DND-41 (cell line): ENCODE data around the gene AKT3.

Experiments
- CTCF ChIP-seq: IDR thresholded peaks from 2 replicates; pipeline ENCODE4 v1.5.1; 2012; ENCODE audit warnings: borderline replicate concordance, low read length, moderate library complexity, mild to moderate bottlenecking; ENCODE audit not compliant: poor library complexity, severe bottlenecking; ENCODE audit errors: extremely low read depth
- EZH2 ChIP-seq: IDR thresholded peaks from 3 replicates; pipeline ENCODE4 v1.6.1; 2012; ENCODE audit warnings: borderline replicate concordance, low read depth, mild to moderate bottlenecking, moderate library complexity, low read length, inconsistent platforms; ENCODE audit not compliant: severe bottlenecking

DNA sequence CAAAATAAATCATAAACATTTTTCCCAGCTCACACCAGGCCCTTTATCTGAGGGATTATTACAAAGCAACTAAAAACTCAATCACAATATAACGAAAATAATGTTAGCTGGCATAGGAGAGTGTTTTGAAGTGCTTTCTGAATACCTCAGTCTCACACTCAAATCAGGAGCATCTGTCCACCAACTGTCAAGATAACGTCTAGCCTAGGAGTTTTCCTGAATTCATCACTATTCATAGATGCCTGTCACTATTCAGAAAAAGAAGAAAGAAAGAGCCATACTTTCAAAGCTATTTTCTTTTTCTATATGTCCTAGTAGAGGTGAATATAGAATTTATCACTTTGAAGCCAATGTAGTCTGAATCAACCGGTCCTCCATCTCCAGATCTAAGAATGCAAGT, 127.0 kb downstream of the AKT3 start:
- TF ChIP-seq CTCF (no peak), EZH2 (no peak)
